Stimulated activated naive CD4-positive, alpha-beta T cell treated with Interleukin-2 at 50 U/mL for 16 hours (primary cell): ENCODE results near the gene WDR88.
"Not testable (repeated sequence)": the region's sequence is repeated elsewhere in the genome, so short reads cannot be mapped to it uniquely, and the experiment has no call there.

Source experiments
- DNase-seq: peaks from one replicate; lab custom pipeline; 2025; lab: John Stamatoyannopoulos, UW

The WDR88 gene

GRCh38 chr19:33132021-33132420 lies at the start of gene WDR88:
TSS of gene WDR88 (plus strand) at chr19:33132114. CDS start at chr19:33132170, 56 bp downstream.
- DNase-seq: no peak

- DNase-seq: no peak
Measured at GRCh38 chr19:33085570-33086128, 46.3 kb upstream of the WDR88 start.

- DNase-seq: no peak
Measured at GRCh38 chr19:33086955-33087354, 45.0 kb upstream of the WDR88 start.

- DNase-seq: no peak
Measured at GRCh38 chr19:33089010-33089409, 42.9 kb upstream of the WDR88 start.

- DNase-seq: no peak
Measured at GRCh38 chr19:33090179-33090578, 41.7 kb upstream of the WDR88 start.

- no peak for DNase-seq
Measured at GRCh38 chr19:33093420-33094210, 38.3 kb upstream of the WDR88 start.

GRCh38 chr19:33094436-33095067 lies 37.4 kb upstream of the WDR88 start:
- DNase-seq: no peak

- no peak for DNase-seq
Measured at GRCh38 chr19:33096005-33096404, 35.9 kb upstream of the WDR88 start.

GRCh38 chr19:33098055-33098534 lies 33.8 kb upstream of the WDR88 start:
- DNase-seq: no peak

- no peak for DNase-seq
Measured at GRCh38 chr19:33100894-33101644, 30.8 kb upstream of the WDR88 start.

- no peak for DNase-seq
Measured at GRCh38 chr19:33102893-33103292, 29.0 kb upstream of the WDR88 start.

GRCh38 chr19:33108161-33108560 lies 23.8 kb upstream of the WDR88 start:
- DNase-seq: no peak

- DNase-seq: no peak
Measured at GRCh38 chr19:33110137-33110910, 21.6 kb upstream of the WDR88 start.

- no peak for DNase-seq
Measured at GRCh38 chr19:33111587-33111986, 20.3 kb upstream of the WDR88 start.

GRCh38 chr19:33114312-33114711 lies 17.6 kb upstream of the WDR88 start:
- no peak for DNase-seq

GRCh38 chr19:33117501-33117900 lies 14.4 kb upstream of the WDR88 start:
- no peak for DNase-seq

- no peak for DNase-seq
Measured at GRCh38 chr19:33118643-33119042, 13.3 kb upstream of the WDR88 start.

GRCh38 chr19:33124207-33125098 lies 7.5 kb upstream of the WDR88 start:
- no peak for DNase-seq

- peak; percentile 41 for DNase-seq
Measured at GRCh38 chr19:33125929-33126388, 6.0 kb upstream of the WDR88 start.

- not testable (repeated sequence) for DNase-seq
Measured at GRCh38 chr19:33126712-33127111, 5.2 kb upstream of the WDR88 start.
